ENCODE results near the gene TRIM39.

DNA sequence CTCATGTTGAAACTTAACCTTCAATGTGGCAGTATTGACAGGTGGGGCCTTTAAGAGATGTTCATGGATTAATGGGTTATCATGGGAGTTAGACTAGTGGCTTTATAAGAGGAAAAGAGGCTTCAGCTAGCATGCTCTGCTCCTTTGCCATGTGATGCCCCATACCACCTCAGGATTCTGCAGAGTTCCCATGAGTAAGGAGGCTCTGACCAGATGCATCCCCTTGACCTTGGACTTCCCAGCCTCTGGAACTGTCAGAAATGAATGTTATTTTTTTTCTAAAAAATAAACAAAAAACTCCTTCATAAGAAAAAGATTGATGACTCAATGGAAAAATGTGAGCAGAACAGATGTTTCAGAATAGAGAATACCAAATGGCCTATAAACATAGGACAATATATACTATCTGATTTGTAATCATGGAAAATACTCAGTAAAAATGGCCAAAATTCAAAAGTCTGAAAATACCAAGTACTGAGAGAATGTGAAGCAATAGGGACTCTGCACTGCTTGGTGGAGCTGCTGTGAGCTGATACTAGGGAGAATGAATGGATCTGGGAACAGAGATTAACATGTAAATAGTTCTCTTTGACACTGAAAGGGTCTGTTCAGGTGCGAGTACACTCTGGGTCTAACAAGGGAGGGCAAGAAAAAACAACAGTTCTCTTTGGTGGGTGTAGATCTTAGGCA, 7.4 kb upstream of the TRIM39 start:
- TF ChIP-seq CTCF (IDR thresholded peaks at IDR 0.05) (no peak), EZH2 (IDR thresholded peaks at IDR 0.05; ENCODE audit: borderline replicate concordance, insufficient read depth, low read depth, low read length, poor library complexity, severe bottlenecking) (no peak)
